ENCODE results near the gene VEPH1.
"Not testable (repeated sequence)": the region's sequence is repeated elsewhere in the genome, so short reads cannot be mapped to it uniquely, and the experiment has no call there.

VEPH1 gene

GRCh38 chr3:157356541-157356940 lies 146.7 kb downstream of the VEPH1 start:
- no peak for DNase-seq (ENCODE audit: low read depth, low spot score)
- TF ChIP-seq CTCF (IDR thresholded peaks at IDR 0.05; ENCODE audit: low read depth, low read length) = no peak
- no peak overlapping the region for H3K4me3 ChIP-seq (ENCODE audit: low read depth, low read length)
- in situ Hi-C loops (cut with HindIII; ENCODE audit: low sequenced_read_pairs) = no loop called here

- no peak for TF ChIP-seq CTCF (IDR thresholded peaks at IDR 0.05; ENCODE audit: low read depth, low read length)
- DNase-seq (ENCODE audit: low read depth, low spot score) = no peak
- in situ Hi-C loops (cut with HindIII; ENCODE audit: low sequenced_read_pairs) = no loop called here
- H3K4me3 ChIP-seq (ENCODE audit: low read depth, low read length) = no peak overlapping the region
These were observed 147.9 kb downstream of the VEPH1 start for GRCh38 chr3:157355276-157355675.

GRCh38 chr3:157354722-157355121 lies 148.5 kb downstream of the VEPH1 start:
- in situ Hi-C loops (cut with HindIII; ENCODE audit: low sequenced_read_pairs) = no loop called here
- peak; percentile 60 for TF ChIP-seq CTCF (IDR thresholded peaks at IDR 0.05; ENCODE audit: low read depth, low read length)
- DNase-seq (ENCODE audit: low read depth, low spot score) = peak; percentile 21
- H3K4me3 ChIP-seq (ENCODE audit: low read depth, low read length) = no peak overlapping the region

- no peak for DNase-seq (ENCODE audit: low read depth, low spot score)
- in situ Hi-C loops (cut with HindIII; ENCODE audit: low sequenced_read_pairs) = no loop called here
- TF ChIP-seq CTCF (IDR thresholded peaks at IDR 0.05; ENCODE audit: low read depth, low read length) = no peak
- H3K4me3 ChIP-seq (ENCODE audit: low read depth, low read length) = no peak overlapping the region
These were observed 149.0 kb downstream of the VEPH1 start for GRCh38 chr3:157354254-157354653.

- DNase-seq (ENCODE audit: low read depth, low spot score) = no peak
- TF ChIP-seq CTCF (IDR thresholded peaks at IDR 0.05; ENCODE audit: low read depth, low read length) = no peak
- H3K4me3 ChIP-seq (ENCODE audit: low read depth, low read length) = no peak overlapping the region
- in situ Hi-C loops (cut with HindIII; ENCODE audit: low sequenced_read_pairs) = no loop called here
These were observed 149.6 kb downstream of the VEPH1 start for GRCh38 chr3:157353652-157354051.

GRCh38 chr3:157351981-157352380 lies 151.2 kb downstream of the VEPH1 start:
- DNase-seq (ENCODE audit: low read depth, low spot score) = no peak
- in situ Hi-C loops (cut with HindIII; ENCODE audit: low sequenced_read_pairs) = no loop called here
- peak; percentile 24 for TF ChIP-seq CTCF (IDR thresholded peaks at IDR 0.05; ENCODE audit: low read depth, low read length)
- no peak overlapping the region for H3K4me3 ChIP-seq (ENCODE audit: low read depth, low read length)

GRCh38 chr3:157350651-157351050 lies 152.6 kb downstream of the VEPH1 start:
- H3K4me3 ChIP-seq (ENCODE audit: low read depth, low read length); in situ Hi-C loops (cut with HindIII; ENCODE audit: low sequenced_read_pairs); DNase-seq (ENCODE audit: low read depth, low spot score): not testable (repeated sequence)

GRCh38 chr3:157348304-157349075 lies 154.7 kb downstream of the VEPH1 start:
- DNase-seq (ENCODE audit: low read depth, low spot score) = peak; percentile 21
- in situ Hi-C loops (cut with HindIII; ENCODE audit: low sequenced_read_pairs); H3K4me3 ChIP-seq (ENCODE audit: low read depth, low read length): not testable (repeated sequence)

Data from astrocyte of the spinal cord (primary cell).